Measurements from ENCODE around the gene SIGLECL1. TPM values are rescaled to one million over a fixed set of nuclear protein-coding genes. Genes with fewer than 3 reads are reported as not detected.

The SIGLECL1 gene
- total and polyA plus RNA-seq, 2 experiments from 2014 or later = not detected

DNA sequence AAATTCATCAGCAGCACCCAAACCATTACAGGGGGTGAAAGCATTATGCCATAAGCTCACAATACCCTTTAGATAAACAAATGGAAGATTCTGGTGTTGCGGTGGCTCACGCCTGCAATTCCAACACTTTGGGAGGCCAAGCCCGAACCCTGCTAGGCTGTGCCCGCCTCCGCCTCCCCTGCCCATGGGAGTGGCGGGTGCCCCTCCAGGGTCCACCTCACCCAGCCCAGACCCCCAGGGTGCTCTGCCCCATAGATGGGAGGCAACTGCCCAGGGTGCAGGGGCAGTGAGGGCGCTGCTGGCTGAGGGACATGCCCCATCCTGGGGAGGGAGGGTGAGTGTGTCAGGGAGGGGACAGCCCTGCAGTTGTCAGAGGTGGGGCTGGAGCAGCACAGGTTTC lies 10.0 kb upstream of the SIGLECL1 start:
- H2AFZ ChIP-seq = no peak overlapping the region
- Mint-ChIP-seq H3K36me3 (ENCODE audit: low read depth) (peaks cover 7% of the 10 kb centered on the region; the same call in 2 of the 3 replicates), H3K27ac (no peak overlapping the region), H3K9me3 (peaks cover 40% of the 10 kb centered on the region), H3K4me1 (no peaks in the 10 kb centered on the region), H3K4me3 (no peak overlapping the region), H3K27me3 (ENCODE audit: insufficient read depth, low read depth, poor library complexity) (peaks cover 8% of the 10 kb centered on the region)
- no peaks in the 10 kb centered on the region for H4K20me1 ChIP-seq (replicated peaks; ENCODE audit: insufficient read depth)
- no peak overlapping the region for H3K4me3 ChIP-seq
- no peaks in the 10 kb centered on the region for H3K36me3 ChIP-seq (ENCODE audit: insufficient read depth)
- H3F3A ChIP-seq (replicated peaks; ENCODE audit: low read depth) = no peaks in the 10 kb centered on the region
- peaks cover 17% of the 10 kb centered on the region; the same call in 1 of the 2 replicates for H3K9me2 ChIP-seq (ENCODE audit: insufficient read depth)
- no peaks in the 10 kb centered on the region for H3K79me2 ChIP-seq (replicated peaks; ENCODE audit: insufficient read depth)
- ATAC-seq = no peak
- H3K4me1 ChIP-seq (ENCODE audit: insufficient read depth) = no peaks in the 10 kb centered on the region
- no peak overlapping the region for H3K4me2 ChIP-seq
- no peak for DNase-seq (ENCODE audit: low spot score)
- TF ChIP-seq STAT1 (IDR thresholded peaks at IDR 0.05; ENCODE audit: unreplicated experiment) = no peak
- TF ChIP-seq, protein P1, sequence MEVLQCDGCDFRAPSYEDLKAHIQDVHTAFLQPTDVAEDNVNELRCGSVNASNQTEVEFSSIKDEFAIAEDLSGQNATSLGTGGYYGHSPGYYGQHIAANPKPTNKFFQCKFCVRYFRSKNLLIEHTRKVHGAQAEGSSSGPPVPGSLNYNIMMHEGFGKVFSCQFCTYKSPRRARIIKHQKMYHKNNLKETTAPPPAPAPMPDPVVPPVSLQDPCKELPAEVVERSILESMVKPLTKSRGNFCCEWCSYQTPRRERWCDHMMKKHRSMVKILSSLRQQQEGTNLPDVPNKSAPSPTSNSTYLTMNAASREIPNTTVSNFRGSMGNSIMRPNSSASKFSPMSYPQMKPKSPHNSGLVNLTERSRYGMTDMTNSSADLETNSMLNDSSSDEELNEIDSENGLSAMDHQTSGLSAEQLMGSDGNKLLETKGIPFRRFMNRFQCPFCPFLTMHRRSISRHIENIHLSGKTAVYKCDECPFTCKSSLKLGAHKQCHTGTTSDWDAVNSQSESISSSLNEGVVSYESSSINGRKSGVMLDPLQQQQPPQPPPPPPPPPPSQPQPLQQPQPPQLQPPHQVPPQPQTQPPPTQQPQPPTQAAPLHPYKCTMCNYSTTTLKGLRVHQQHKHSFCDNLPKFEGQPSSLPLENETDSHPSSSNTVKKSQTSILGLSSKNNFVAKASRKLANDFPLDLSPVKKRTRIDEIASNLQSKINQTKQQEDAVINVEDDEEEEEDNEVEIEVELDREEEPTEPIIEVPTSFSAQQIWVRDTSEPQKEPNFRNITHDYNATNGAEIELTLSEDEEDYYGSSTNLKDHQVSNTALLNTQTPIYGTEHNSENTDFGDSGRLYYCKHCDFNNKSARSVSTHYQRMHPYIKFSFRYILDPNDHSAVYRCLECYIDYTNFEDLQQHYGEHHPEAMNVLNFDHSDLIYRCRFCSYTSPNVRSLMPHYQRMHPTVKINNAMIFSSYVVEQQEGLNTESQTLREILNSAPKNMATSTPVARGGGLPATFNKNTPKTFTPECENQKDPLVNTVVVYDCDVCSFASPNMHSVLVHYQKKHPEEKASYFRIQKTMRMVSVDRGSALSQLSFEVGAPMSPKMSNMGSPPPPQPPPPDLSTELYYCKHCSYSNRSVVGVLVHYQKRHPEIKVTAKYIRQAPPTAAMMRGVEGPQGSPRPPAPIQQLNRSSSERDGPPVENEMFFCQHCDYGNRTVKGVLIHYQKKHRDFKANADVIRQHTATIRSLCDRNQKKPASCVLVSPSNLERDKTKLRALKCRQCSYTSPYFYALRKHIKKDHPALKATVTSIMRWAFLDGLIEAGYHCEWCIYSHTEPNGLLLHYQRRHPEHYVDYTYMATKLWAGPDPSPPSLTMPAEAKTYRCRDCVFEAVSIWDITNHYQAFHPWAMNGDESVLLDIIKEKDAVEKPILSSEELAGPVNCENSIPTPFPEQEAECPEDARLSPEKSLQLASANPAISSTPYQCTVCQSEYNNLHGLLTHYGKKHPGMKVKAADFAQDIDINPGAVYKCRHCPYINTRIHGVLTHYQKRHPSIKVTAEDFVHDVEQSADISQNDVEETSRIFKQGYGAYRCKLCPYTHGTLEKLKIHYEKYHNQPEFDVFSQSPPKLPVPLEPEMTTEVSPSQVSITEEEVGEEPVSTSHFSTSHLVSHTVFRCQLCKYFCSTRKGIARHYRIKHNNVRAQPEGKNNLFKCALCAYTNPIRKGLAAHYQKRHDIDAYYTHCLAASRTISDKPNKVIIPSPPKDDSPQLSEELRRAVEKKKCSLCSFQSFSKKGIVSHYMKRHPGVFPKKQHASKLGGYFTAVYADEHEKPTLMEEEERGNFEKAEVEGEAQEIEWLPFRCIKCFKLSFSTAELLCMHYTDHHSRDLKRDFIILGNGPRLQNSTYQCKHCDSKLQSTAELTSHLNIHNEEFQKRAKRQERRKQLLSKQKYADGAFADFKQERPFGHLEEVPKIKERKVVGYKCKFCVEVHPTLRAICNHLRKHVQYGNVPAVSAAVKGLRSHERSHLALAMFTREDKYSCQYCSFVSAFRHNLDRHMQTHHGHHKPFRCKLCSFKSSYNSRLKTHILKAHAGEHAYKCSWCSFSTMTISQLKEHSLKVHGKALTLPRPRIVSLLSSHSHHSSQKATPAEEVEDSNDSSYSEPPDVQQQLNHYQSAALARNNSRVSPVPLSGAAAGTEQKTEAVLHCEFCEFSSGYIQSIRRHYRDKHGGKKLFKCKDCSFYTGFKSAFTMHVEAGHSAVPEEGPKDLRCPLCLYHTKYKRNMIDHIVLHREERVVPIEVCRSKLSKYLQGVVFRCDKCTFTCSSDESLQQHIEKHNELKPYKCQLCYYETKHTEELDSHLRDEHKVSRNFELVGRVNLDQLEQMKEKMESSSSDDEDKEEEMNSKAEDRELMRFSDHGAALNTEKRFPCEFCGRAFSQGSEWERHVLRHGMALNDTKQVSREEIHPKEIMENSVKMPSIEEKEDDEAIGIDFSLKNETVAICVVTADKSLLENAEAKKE (CRISPR knock-in tag; IDR thresholded peaks at IDR 0.05) = no peak
- no peak for TF ChIP-seq POLR2AphosphoS5 (IDR thresholded peaks at IDR 0.05; ENCODE audit: low read depth)
- no peak for TF ChIP-seq ZNF331 (CRISPR knock-in tag; IDR thresholded peaks at IDR 0.05; ENCODE audit: low read depth)
- TF ChIP-seq, protein P2, sequence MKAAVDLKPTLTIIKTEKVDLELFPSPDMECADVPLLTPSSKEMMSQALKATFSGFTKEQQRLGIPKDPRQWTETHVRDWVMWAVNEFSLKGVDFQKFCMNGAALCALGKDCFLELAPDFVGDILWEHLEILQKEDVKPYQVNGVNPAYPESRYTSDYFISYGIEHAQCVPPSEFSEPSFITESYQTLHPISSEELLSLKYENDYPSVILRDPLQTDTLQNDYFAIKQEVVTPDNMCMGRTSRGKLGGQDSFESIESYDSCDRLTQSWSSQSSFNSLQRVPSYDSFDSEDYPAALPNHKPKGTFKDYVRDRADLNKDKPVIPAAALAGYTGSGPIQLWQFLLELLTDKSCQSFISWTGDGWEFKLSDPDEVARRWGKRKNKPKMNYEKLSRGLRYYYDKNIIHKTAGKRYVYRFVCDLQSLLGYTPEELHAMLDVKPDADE (IDR thresholded peaks at IDR 0.05) = no peak
- no peak for TF ChIP-seq CREB1 (CRISPR knock-in tag; IDR thresholded peaks at IDR 0.05; ENCODE audit: low read depth)
- TF ChIP-seq JUNB (IDR thresholded peaks at IDR 0.05; ENCODE audit: unreplicated experiment) = no peak
- TF ChIP-seq, protein P3, sequence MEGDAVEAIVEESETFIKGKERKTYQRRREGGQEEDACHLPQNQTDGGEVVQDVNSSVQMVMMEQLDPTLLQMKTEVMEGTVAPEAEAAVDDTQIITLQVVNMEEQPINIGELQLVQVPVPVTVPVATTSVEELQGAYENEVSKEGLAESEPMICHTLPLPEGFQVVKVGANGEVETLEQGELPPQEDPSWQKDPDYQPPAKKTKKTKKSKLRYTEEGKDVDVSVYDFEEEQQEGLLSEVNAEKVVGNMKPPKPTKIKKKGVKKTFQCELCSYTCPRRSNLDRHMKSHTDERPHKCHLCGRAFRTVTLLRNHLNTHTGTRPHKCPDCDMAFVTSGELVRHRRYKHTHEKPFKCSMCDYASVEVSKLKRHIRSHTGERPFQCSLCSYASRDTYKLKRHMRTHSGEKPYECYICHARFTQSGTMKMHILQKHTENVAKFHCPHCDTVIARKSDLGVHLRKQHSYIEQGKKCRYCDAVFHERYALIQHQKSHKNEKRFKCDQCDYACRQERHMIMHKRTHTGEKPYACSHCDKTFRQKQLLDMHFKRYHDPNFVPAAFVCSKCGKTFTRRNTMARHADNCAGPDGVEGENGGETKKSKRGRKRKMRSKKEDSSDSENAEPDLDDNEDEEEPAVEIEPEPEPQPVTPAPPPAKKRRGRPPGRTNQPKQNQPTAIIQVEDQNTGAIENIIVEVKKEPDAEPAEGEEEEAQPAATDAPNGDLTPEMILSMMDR (conservative IDR thresholded peaks at IDR 0.05; ENCODE audit: low read depth in 2 of 2) = no peak
- TF ChIP-seq EZH2phosphoT487 (IDR thresholded peaks at IDR 0.05; ENCODE audit: unreplicated experiment) = no peak
- TF ChIP-seq ZNF114 (CRISPR knock-in tag; IDR thresholded peaks at IDR 0.05) = no peak
- TF ChIP-seq EZH2 (IDR thresholded peaks at IDR 0.05; ENCODE audit: low read depth, unreplicated experiment) = no peak
- TF ChIP-seq, protein P4, sequence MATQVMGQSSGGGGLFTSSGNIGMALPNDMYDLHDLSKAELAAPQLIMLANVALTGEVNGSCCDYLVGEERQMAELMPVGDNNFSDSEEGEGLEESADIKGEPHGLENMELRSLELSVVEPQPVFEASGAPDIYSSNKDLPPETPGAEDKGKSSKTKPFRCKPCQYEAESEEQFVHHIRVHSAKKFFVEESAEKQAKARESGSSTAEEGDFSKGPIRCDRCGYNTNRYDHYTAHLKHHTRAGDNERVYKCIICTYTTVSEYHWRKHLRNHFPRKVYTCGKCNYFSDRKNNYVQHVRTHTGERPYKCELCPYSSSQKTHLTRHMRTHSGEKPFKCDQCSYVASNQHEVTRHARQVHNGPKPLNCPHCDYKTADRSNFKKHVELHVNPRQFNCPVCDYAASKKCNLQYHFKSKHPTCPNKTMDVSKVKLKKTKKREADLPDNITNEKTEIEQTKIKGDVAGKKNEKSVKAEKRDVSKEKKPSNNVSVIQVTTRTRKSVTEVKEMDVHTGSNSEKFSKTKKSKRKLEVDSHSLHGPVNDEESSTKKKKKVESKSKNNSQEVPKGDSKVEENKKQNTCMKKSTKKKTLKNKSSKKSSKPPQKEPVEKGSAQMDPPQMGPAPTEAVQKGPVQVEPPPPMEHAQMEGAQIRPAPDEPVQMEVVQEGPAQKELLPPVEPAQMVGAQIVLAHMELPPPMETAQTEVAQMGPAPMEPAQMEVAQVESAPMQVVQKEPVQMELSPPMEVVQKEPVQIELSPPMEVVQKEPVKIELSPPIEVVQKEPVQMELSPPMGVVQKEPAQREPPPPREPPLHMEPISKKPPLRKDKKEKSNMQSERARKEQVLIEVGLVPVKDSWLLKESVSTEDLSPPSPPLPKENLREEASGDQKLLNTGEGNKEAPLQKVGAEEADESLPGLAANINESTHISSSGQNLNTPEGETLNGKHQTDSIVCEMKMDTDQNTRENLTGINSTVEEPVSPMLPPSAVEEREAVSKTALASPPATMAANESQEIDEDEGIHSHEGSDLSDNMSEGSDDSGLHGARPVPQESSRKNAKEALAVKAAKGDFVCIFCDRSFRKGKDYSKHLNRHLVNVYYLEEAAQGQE (IDR thresholded peaks at IDR 0.05; ENCODE audit: unreplicated experiment) = no peak
- no peak for TF ChIP-seq NANOG (IDR thresholded peaks at IDR 0.05; ENCODE audit: borderline replicate concordance)
- no peak overlapping the region for H3K27ac ChIP-seq (ENCODE audit: low read depth)
- no peaks in the 10 kb centered on the region for H3K27me3 ChIP-seq (ENCODE audit: insufficient read depth)

Measured in GM23338 (cell line).